ENCODE measurements around the gene CRHR2.

CRHR2 gene

DNA sequence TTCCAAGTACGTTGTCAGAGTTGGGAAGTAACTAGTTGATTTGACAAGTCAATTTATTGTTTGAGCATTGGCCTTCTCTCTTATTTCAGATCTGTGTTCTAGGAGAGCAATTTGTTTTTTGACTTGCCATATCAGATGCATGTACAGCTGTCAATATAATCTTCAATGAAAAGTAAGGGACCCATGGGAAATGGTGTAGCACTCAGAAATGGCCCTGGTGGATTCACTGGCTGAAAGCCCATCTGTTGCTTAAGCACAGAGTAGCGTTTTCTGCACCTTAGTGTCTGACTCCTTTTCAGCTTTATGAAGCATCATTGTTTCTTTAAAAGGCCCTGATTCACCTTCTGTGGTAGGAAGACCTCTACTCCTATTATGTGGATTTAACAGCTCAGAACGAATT, 77.4 kb downstream of the CRHR2 start:
- no peak overlapping the region for H3K4me3 ChIP-seq (ENCODE audit: insufficient read depth, low read depth, low read length)
- H3K36me3 ChIP-seq (ENCODE audit: control insufficient read depth, insufficient read depth, low read length), result peaks cover 41% of the 10 kb centered on the region
- no peak overlapping the region for H3K27ac ChIP-seq (ENCODE audit: insufficient read depth, low read depth, low read length, poor library complexity, severe bottlenecking)
- no peaks in the 10 kb centered on the region for H3K27me3 ChIP-seq (ENCODE audit: control insufficient read depth, insufficient read depth, low read length, poor library complexity, severe bottlenecking)
- 91 to 97% methylated on average over 3 of the region's 3 CpGs for WGBS, 2 experiments
- H3K4me1 ChIP-seq (ENCODE audit: control insufficient read depth, insufficient read depth, low read length), result no peaks in the 10 kb centered on the region
- no peaks in the 10 kb centered on the region for H3K9me3 ChIP-seq (ENCODE audit: control insufficient read depth, low read length)
